Caki2 (cell line): ENCODE data around the gene MYO1G. TPM values are rescaled to one million over a fixed set of nuclear protein-coding genes. Genes with fewer than 3 reads are reported as not detected.

ENCODE experiments used
- DNase-seq: peaks from one replicate; pipeline ENCODE4 v3.0.0-alpha.2; 2015; ENCODE audit warnings: low read depth
- in situ Hi-C: cut with HindIII; loops from 2 replicates; pipeline ENCODE4 v1.10.0; 2016; ENCODE audit warnings: low sequenced_read_pairs, low pct_unique_long_range_greater_than_20kb, mixed read lengths
- total RNA-seq: library from RNA; depleted of rRNA; stranded (reverse); fragments of >200 nt; shearing (Covaris generic); gene quantifications from 2 replicates; pipeline ENCODE4 v1.2.3, GENCODE V29; 2014; ENCODE audit warnings: low replicate concordance; rRNA removed

MYO1G gene
- total RNA-seq, 1 experiment from 2014 or later: not detected

- DNase-seq: no peak
- in situ Hi-C loops: no loop called here
Observed at GRCh38 chr7:44917465-44917864, 61.4 kb downstream of the MYO1G start.

- DNase-seq: no peak
Observed at GRCh38 chr7:44914992-44915607, 63.7 kb downstream of the MYO1G start.

GRCh38 chr7:44912775-44913347 is 66.0 kb downstream of the MYO1G start:
- DNase-seq: no peak
- in situ Hi-C loops: no loop called here

More at GRCh38 chr7:44914992-44915607, 63.7 kb downstream of the MYO1G start:
- in situ Hi-C loops: no loop called here

Other genes with a start within 250 kb of the MYO1G start
- 4.6 and 20.0 TPM in 2 replicates for gene ZMIZ2, start 230.2 kb downstream of the MYO1G start, total RNA-seq
- 5,475 and 6,139 TPM in 2 replicates for gene PPIA, start 182.3 kb downstream of the MYO1G start, total RNA-seq
- 468 and 657 TPM in 2 replicates for gene H2AZ2, start 130.9 kb downstream of the MYO1G start, total RNA-seq
- gene PURB, start 93.5 kb downstream of the MYO1G start, total RNA-seq: 11.6 and 15.9 TPM in 2 replicates
- 74.6 and 81.5 TPM in 2 replicates for gene CCM2, start 21.2 kb upstream of the MYO1G start, total RNA-seq
- not detected in 2 replicates for gene NACAD, start 110.0 kb upstream of the MYO1G start, total RNA-seq
- gene TBRG4, start 132.7 kb upstream of the MYO1G start, total RNA-seq: 139 and 165 TPM in 2 replicates
- gene RAMP3, start 178.8 kb upstream of the MYO1G start, total RNA-seq: not detected in 2 replicates